Vagina (tissue), 2 donors: Measurements from ENCODE around the gene FA2H.

Experiments used
- CTCF ChIP-seq, 3 experiments: fragments of 450-650 bp in 2 of 3; fragments of 200-600 bp in 1 of 3; sonication (generic) in 1 of 3; IDR thresholded peaks; one replicate each; pipeline ENCODE4 v1.5.1; 2017 to 2019; ENCODE audit warnings: antibody characterized with exemption in 3 of 3, mild to moderate bottlenecking in 2 of 3, moderate library complexity in 2 of 3
- POLR2A ChIP-seq, 2 donors: fragments of 450-650 bp; IDR thresholded peaks; one replicate each; pipeline ENCODE4 v1.6.1; 2017; ENCODE audit warnings: antibody characterized with exemption in 2 of 2, mild to moderate bottlenecking in 2 of 2, moderate library complexity in 2 of 2
- POLR2AphosphoS5 ChIP-seq, 2 donors: sonication (generic); formaldehyde crosslinking; IDR thresholded peaks; one replicate each; pipeline ENCODE4 v1.9.0; 2017; ENCODE audit warnings: antibody characterized with exemption in 2 of 2, mild to moderate bottlenecking in 2 of 2, low read depth in 1 of 2; ENCODE audit not compliant: insufficient read depth in 1 of 2

- TF ChIP-seq CTCF (IDR thresholded peaks at IDR 0.05) (no peak), POLR2A (IDR thresholded peaks at IDR 0.05) (no peak), POLR2AphosphoS5 (IDR thresholded peaks at IDR 0.05; ENCODE audit: insufficient read depth in 1 of 2, low read depth in 1 of 2) (no peak)
Observed at GRCh38 chr16:74797414-74797813, 22.8 kb upstream of the FA2H start.
